ENCODE data around the gene POPDC2. TPM values are rescaled to one million over a fixed set of nuclear protein-coding genes. Genes with fewer than 3 reads are reported as not detected.

POPDC2 gene
- total and polyA plus RNA-seq, 10 of the 15 experiments (the other 5 are each of a cell fraction or from before 2014, with no cell fraction given): 1.8 to 12.7 (median 3.5) TPM

GRCh38 chr3:119663885-119664284 lies 3.5 kb upstream of the POPDC2 start:
- Histone ChIP-seq H2AFZ (ENCODE audit: control insufficient read depth, low read depth, low read length) (no peak overlapping the region), H3K4me2 (ENCODE audit: control insufficient read depth, insufficient read depth) (no peak overlapping the region), H3K4me1 (ENCODE audit: control insufficient read depth, insufficient read depth, low read length) (peaks cover 30% of the 10 kb centered on the region), H3K9me3 (replicated peaks; ENCODE audit: control insufficient read depth, insufficient read depth, low read length) (no peaks in the 10 kb centered on the region; the same call in 2 of the 3 replicates), H3K27ac (ENCODE audit: control insufficient read depth, insufficient read depth) (no peak overlapping the region), H3K36me3 (ENCODE audit: control insufficient read depth in 2 of 2, insufficient read depth in 2 of 2, low read length in 1 of 2) (peaks cover 0 to 7% of the 10 kb centered on the region in 2 experiments; a peak in 1 of 4 replicates), H3K9ac (ENCODE audit: control insufficient read depth, insufficient read depth, low read length) (no peak overlapping the region), H3K79me2 (ENCODE audit: control insufficient read depth, insufficient read depth, low read length) (no peaks in the 10 kb centered on the region; the same call in 1 of the 2 replicates), H3K4me3 (no peak overlapping the region), H4K20me1 (ENCODE audit: control insufficient read depth, insufficient read depth) (no peaks in the 10 kb centered on the region), H3K27me3 (replicated peaks in 1 of 2; ENCODE audit: control insufficient read depth in 2 of 2, insufficient read depth in 2 of 2, low read length in 1 of 2) (no peaks in the 10 kb centered on the region)
- ChIA-PET POLR2A (interaction anchor here (0.5 to 4.3 kb wide), 8 partner anchors 9 to 188 kb away, joined by 3 to 25 read pairs (median 4); partner anchors contain the start of gene COX17), RAD21 (ENCODE audit: unreplicated experiment) (interaction anchor here (0.6 to 5.4 kb wide), 15 partner anchors 10 to 439 kb away, joined by 3 to 52 read pairs (median 5); partner anchors contain the start of gene COX17), CTCF (interaction anchor here (0.7 to 9.5 kb wide), 8 partner anchors 9 to 113 kb away, joined by 3 to 71 read pairs (median 10); partner anchors contain the start of genes COX17 and PLA1A), SMC1A (ENCODE audit: uncharacterized antibody, unreplicated experiment) (interaction anchor here (0.7 to 8.0 kb wide), 16 partner anchors 8 to 369 kb away, joined by 3 to 100 read pairs (median 6); partner anchors contain the start of gene COX17)
- in situ Hi-C loops (cut with MboI) (no loop called here), intact Hi-C loops (cut with micrococcal nuclease; ENCODE audit: unreplicated experiment) (loop anchor here (2.0 kb wide), 1 partner anchor 25 kb away; no protein-coding TSS in a partner anchor)
- FAIRE-seq: no peak
- ATAC-seq: no peak
- WGBS (ENCODE audit: insufficient coverage, insufficient replicate concordance, low lambda C conversion rate, missing lambda C conversion rate): 95% methylated on average over 2 of the region's 2 CpGs
- TF ChIP-seq SKIL (IDR thresholded peaks at IDR 0.05; ENCODE audit: low read depth, poor library complexity, severe bottlenecking): no peak
- TF ChIP-seq HDAC2 (IDR thresholded peaks at IDR 0.05): no peak
- no peak for TF ChIP-seq PRDM15 (CRISPR knock-in tag; IDR thresholded peaks at IDR 0.05)
- TF ChIP-seq PBX3 (IDR thresholded peaks at IDR 0.05; ENCODE audit: insufficient replicate concordance, low read depth, low read length): no peak
- TF ChIP-seq IKZF1 (conservative IDR thresholded peaks at IDR 0.05): no peak
- no peak for TF ChIP-seq NFYA (IDR thresholded peaks at IDR 0.05; ENCODE audit: borderline replicate concordance, low read depth, low read length)
- no peak for TF ChIP-seq CREB1 (IDR thresholded peaks at IDR 0.05; ENCODE audit: low read depth)
- no peak for TF ChIP-seq STAT1 (conservative IDR thresholded peaks at IDR 0.05)
- no peak for TF ChIP-seq CREM (IDR thresholded peaks at IDR 0.05; ENCODE audit: low read depth)
- TF ChIP-seq KDM1A (IDR thresholded peaks at IDR 0.05; ENCODE audit: borderline replicate concordance): no peak
- no peak for TF ChIP-seq SRF (IDR thresholded peaks at IDR 0.05; ENCODE audit: low read depth in 2 of 2, low read length in 2 of 2)
- no peak for DNase-seq (ENCODE audit: low read depth, low spot score)
- BruUV-seq (replicated peaks): no TSS peak
